Mesendoderm (in vitro differentiated cells): Measurements from ENCODE around the gene KLC3. TPM values are rescaled to one million over a fixed set of nuclear protein-coding genes. Genes with fewer than 3 reads are reported as not detected.
A peak's percentile ranks its signal among the peaks of the same experiment; 100 is the strongest.

ENCODE experiments used
- DNase-seq: peaks from one replicate; pipeline ENCODE4 v3.0.0; 2013
- H2AK5ac ChIP-seq: 2 replicates; pipeline ENCODE4 v1.6.1; 2013; ENCODE audit warnings: low read length, inconsistent platforms
- H2BK120ac ChIP-seq: 2 replicates; pipeline ENCODE4 v1.6.1; 2013; ENCODE audit warnings: low read depth, mild to moderate bottlenecking, low read length, moderate library complexity, mixed read lengths
- H2BK15ac ChIP-seq: replicated peaks from 2 replicates; pipeline ENCODE4 v1.6.1; 2013; ENCODE audit warnings: low read depth, mild to moderate bottlenecking, moderate library complexity
- H2BK5ac ChIP-seq: 2 replicates; pipeline ENCODE4 v1.6.1; 2013; ENCODE audit warnings: low read length, inconsistent platforms
- H3K18ac ChIP-seq: 2 replicates; pipeline ENCODE4 v1.6.1; 2013; ENCODE audit warnings: mild to moderate bottlenecking, low read length, mixed read lengths
- H3K23ac ChIP-seq: one replicate; pipeline ENCODE4 v1.6.1; 2013; ENCODE audit warnings: low read length
- H3K27ac ChIP-seq: 2 replicates; pipeline ENCODE4 v1.5.1; 2013; ENCODE audit warnings: low read depth, mild to moderate bottlenecking, inconsistent platforms, low read length, moderate library complexity
- H3K27me3 ChIP-seq: 2 replicates; pipeline ENCODE4 v1.6.1; 2013; ENCODE audit warnings: low read length, control low read depth, mild to moderate bottlenecking, inconsistent platforms; ENCODE audit not compliant: insufficient read depth, poor library complexity
- H3K36me3 ChIP-seq: 2 replicates; pipeline ENCODE4 v1.6.1; 2013; ENCODE audit warnings: low read length, inconsistent platforms; ENCODE audit not compliant: control insufficient read depth, insufficient read depth
- H3K4ac ChIP-seq: one replicate; pipeline ENCODE4 v1.6.1; 2013; ENCODE audit warnings: low read depth, mild to moderate bottlenecking, low read length, moderate library complexity
- H3K4me1 ChIP-seq: 2 replicates; pipeline ENCODE4 v1.6.1; 2013; ENCODE audit warnings: low read depth, low read length, inconsistent platforms; ENCODE audit not compliant: control insufficient read depth
- H3K4me2 ChIP-seq: 2 replicates; pipeline ENCODE4 v1.6.1; 2013; ENCODE audit warnings: low read length
- H3K4me3 ChIP-seq: 2 replicates; pipeline ENCODE4 v1.5.1; 2013; ENCODE audit warnings: mild to moderate bottlenecking, low read length
- H3K56ac ChIP-seq: one replicate; pipeline ENCODE4 v1.6.1; 2013; ENCODE audit warnings: low read length
- H3K79me1 ChIP-seq: 2 replicates; pipeline ENCODE4 v1.6.1; 2013; ENCODE audit warnings: low read length, inconsistent platforms
- H3K79me2 ChIP-seq: 2 replicates; pipeline ENCODE4 v1.6.1; 2013; ENCODE audit warnings: mild to moderate bottlenecking, low read length; ENCODE audit not compliant: control insufficient read depth, insufficient read depth
- H3K9ac ChIP-seq: 2 replicates; pipeline ENCODE4 v1.6.1; 2013; ENCODE audit warnings: low read length, inconsistent platforms
- H4K5ac ChIP-seq: one replicate; pipeline ENCODE4 v1.6.1; 2013; ENCODE audit warnings: low read length
- H4K8ac ChIP-seq: one replicate; pipeline ENCODE4 v1.6.1; 2013; ENCODE audit warnings: low read depth, mild to moderate bottlenecking, control low read depth, low read length, moderate library complexity
- WGBS: extraction: QIAGEN DNeasy Blood & Tissue Kit; methylation state at CpG from one replicate; pipeline ENCODE4 v1.1.7; 2013; ENCODE audit warnings: low lambda C conversion rate, missing lambda C conversion rate; ENCODE audit not compliant: insufficient coverage; ENCODE audit errors: extremely low coverage; 5-methylcytosine and 5-hydroxymethylcytosine counted together
- polyA plus RNA-seq, 2 experiments: library from polyadenylated mRNA; stranded (reverse); fragments of 200-250 nt; gene quantifications; one replicate each; pipeline ENCODE4 v1.2.3, GENCODE V29; 2013

Gene KLC3
- polyA plus RNA-seq (2013, experiment 1 of 2): 1.1 TPM
- 1.3 TPM for polyA plus RNA-seq (2013, experiment 2 of 2)

DNA sequence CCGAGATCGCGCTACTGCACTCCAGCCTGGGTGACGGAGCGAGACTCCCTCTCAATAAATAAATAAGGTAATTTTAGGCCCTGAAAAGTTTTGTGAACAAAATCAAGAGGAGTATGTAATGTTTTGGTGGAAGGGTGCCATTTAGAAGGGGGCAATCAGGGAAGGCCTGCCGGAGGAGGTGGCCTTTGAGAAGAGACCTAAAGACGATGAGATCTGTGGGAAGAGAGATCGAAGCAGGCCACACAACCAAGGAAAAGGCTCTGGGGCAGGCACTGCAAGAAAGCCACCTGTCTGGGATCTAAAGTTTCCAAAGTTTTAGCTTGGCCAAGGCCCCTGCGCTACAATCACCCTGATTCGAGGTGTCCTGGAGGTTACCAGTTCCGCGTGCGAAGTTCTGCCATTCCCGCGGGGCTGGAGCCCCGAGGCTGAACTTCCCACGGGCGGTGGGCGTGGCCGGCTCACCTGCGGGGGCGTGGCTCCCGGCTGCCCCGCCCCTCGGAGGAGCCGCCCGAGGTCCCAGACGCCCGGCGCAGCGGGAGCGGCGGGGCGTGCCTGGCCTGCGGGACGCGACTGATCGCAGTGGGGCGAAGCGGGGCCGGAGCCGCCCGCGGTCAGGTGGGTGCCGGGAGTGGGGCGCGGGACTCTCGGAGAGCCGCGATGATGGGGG is at the start of gene KLC3:
Gene KLC3, plus strand, starts transcription at position 519 of the 667 bp plus-strand sequence. CDS start 4,792 bp downstream, outside the sequence.
- no peak within 1 kb of the TSS for H2BK15ac ChIP-seq
- peak within 1 kb of the TSS; percentile 56 for H3K56ac ChIP-seq
- no peak within 1 kb of the TSS for H3K27ac ChIP-seq
- peak; percentile 43 for DNase-seq
- no peak within 1 kb of the TSS for H3K4ac ChIP-seq
- H3K4me2 ChIP-seq: peak within 1 kb of the TSS; percentile 36
- H3K79me1 ChIP-seq: no peaks in the 10 kb centered on the region
- no peak within 1 kb of the TSS for H3K23ac ChIP-seq
- no CpG with 5 or more reads among the region's 50 CpGs for WGBS
- H3K4me3 ChIP-seq: peak within 1 kb of the TSS; percentile 23
- no peak within 1 kb of the TSS for H2BK5ac ChIP-seq
- H3K27me3 ChIP-seq: no peaks in the 10 kb centered on the region
- H4K5ac ChIP-seq: no peak within 1 kb of the TSS
- H3K79me2 ChIP-seq: no peaks in the 10 kb centered on the region
- no peak within 1 kb of the TSS for H4K8ac ChIP-seq
- no peaks in the 10 kb centered on the region for H3K36me3 ChIP-seq
- H2AK5ac ChIP-seq: no peak within 1 kb of the TSS
- no peak within 1 kb of the TSS for H2BK120ac ChIP-seq
- H3K18ac ChIP-seq: no peak within 1 kb of the TSS
- H3K4me1 ChIP-seq: no peaks in the 10 kb centered on the region
- peak within 1 kb of the TSS; percentile 54 for H3K9ac ChIP-seq

DNA sequence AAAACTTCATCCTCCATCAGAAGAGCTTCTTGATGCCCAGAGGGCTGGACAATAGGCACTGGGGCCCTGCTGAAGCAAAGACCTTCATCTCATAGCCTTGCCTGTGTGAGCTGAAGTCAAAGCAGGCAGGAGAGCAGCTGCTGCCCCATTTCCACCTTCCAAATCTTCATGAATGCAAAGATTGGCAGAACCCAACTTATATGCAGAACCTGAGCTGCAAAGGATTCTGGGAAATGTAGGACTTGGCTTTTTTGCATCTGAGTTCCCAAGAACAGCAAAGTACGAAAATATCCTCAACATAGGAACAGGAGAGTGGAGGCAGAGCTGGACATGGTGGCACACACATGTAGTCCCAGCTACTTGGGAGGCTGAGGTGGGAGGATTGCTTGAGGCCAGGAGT is 48.7 kb upstream of the KLC3 start:
- no peak overlapping the region for H3K23ac ChIP-seq
- no peak overlapping the region for H4K5ac ChIP-seq
- no peak for DNase-seq
- no peak overlapping the region for H3K4me3 ChIP-seq
- H3K27ac ChIP-seq: no peak overlapping the region
- H3K4ac ChIP-seq: no peak overlapping the region
- no peak overlapping the region for H3K18ac ChIP-seq
- no peak overlapping the region for H2AK5ac ChIP-seq
- H2BK5ac ChIP-seq: no peak overlapping the region
- no peaks in the 10 kb centered on the region for H3K27me3 ChIP-seq
- H3K9ac ChIP-seq: no peak overlapping the region
- H3K79me1 ChIP-seq: no peaks in the 10 kb centered on the region
- H3K36me3 ChIP-seq: peaks cover 2% of the 10 kb centered on the region
- no peaks in the 10 kb centered on the region for H3K79me2 ChIP-seq
- no peaks in the 10 kb centered on the region for H3K4me1 ChIP-seq
- H2BK120ac ChIP-seq: no peak overlapping the region
- H2BK15ac ChIP-seq: no peak overlapping the region
- WGBS: no CpG with 5 or more reads among the region's 1 CpG
- no peak overlapping the region for H3K4me2 ChIP-seq
- no peak overlapping the region for H4K8ac ChIP-seq
- H3K56ac ChIP-seq: no peak overlapping the region

DNA sequence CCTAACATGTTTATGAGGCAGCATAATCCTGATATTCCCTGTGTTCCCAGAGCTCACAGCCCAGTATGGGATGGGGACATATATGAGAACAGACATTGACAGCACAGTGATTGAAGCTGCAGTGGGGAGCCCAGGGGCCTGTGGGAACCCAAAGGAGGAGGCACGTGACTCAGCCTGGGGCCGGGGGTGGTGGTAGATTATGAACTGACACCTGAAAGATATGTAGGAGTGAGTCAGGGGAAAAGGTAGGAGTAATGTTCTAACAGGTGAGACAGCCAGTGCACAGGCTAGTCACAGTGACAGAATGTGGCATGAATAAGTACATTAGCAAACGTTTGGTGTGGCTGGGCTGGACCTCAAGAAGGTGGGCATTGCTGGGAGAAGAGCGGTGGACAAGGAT is 46.9 kb upstream of the KLC3 start:
- H3K27ac ChIP-seq: no peak overlapping the region
- no peaks in the 10 kb centered on the region for H3K79me1 ChIP-seq
- no peak overlapping the region for H2BK15ac ChIP-seq
- no peak overlapping the region for H3K18ac ChIP-seq
- no peak overlapping the region for H4K8ac ChIP-seq
- H4K5ac ChIP-seq: no peak overlapping the region
- H3K79me2 ChIP-seq: no peaks in the 10 kb centered on the region
- peaks cover 2% of the 10 kb centered on the region for H3K36me3 ChIP-seq
- no peak overlapping the region for H3K56ac ChIP-seq
- no peak overlapping the region for H2BK5ac ChIP-seq
- H3K4ac ChIP-seq: no peak overlapping the region
- no CpG with 5 or more reads among the region's 4 CpGs for WGBS
- H2AK5ac ChIP-seq: no peak overlapping the region
- H3K4me2 ChIP-seq: no peak overlapping the region
- H3K9ac ChIP-seq: no peak overlapping the region
- no peaks in the 10 kb centered on the region for H3K27me3 ChIP-seq
- no peaks in the 10 kb centered on the region for H3K4me1 ChIP-seq
- no peak for DNase-seq
- no peak overlapping the region for H3K4me3 ChIP-seq
- H2BK120ac ChIP-seq: no peak overlapping the region
- no peak overlapping the region for H3K23ac ChIP-seq

DNA sequence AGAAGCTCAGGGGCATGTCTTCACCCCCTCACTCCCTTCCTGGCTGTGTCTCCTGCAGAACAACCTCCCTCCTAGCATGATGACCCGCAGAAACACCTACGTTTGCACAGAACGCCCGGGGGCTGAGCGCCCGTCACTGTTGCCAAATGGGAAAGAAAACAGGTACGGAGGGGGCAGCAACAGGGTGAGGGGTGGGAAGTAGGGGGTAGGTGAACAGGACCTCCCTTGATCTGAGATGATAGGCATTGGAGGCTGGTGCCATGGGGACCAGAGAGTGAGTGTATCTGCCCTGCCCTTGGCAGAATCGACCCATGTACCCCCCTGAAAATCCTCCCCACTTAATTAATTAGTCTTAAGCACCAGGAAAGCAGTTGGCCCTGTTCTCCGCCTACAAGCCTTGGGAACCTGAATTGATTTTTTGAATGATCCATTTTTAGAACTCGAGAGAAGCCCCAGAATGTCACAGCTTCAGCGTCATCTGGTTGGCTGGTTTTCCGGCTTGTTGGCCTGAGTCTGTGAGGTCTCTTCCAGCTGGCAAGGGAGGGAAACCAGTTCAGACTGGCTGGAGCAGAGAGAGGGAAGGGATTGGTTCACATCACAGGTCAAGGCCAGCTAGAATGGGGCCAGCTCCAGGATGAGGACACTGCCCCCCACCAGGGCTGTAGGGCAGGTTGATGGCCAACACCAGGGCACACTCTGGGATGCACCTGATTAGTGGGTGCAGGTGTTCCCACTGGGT is 46.1 kb upstream of the KLC3 start:
- no peak overlapping the region for H3K18ac ChIP-seq
- H3K4me1 ChIP-seq: no peaks in the 10 kb centered on the region
- no peak overlapping the region for H3K4me2 ChIP-seq
- H2AK5ac ChIP-seq: no peak overlapping the region
- H3K36me3 ChIP-seq: peaks cover 2% of the 10 kb centered on the region
- DNase-seq: no peak
- no peak overlapping the region for H2BK15ac ChIP-seq
- no CpG with 5 or more reads among the region's 12 CpGs for WGBS
- H2BK120ac ChIP-seq: no peak overlapping the region
- no peak overlapping the region for H3K9ac ChIP-seq
- H4K5ac ChIP-seq: no peak overlapping the region
- no peaks in the 10 kb centered on the region for H3K27me3 ChIP-seq
- H3K23ac ChIP-seq: no peak overlapping the region
- H4K8ac ChIP-seq: no peak overlapping the region
- no peak overlapping the region for H2BK5ac ChIP-seq
- no peak overlapping the region for H3K4me3 ChIP-seq
- H3K56ac ChIP-seq: no peak overlapping the region
- no peaks in the 10 kb centered on the region for H3K79me2 ChIP-seq
- no peaks in the 10 kb centered on the region for H3K79me1 ChIP-seq
- H3K4ac ChIP-seq: no peak overlapping the region
- H3K27ac ChIP-seq: no peak overlapping the region

DNA sequence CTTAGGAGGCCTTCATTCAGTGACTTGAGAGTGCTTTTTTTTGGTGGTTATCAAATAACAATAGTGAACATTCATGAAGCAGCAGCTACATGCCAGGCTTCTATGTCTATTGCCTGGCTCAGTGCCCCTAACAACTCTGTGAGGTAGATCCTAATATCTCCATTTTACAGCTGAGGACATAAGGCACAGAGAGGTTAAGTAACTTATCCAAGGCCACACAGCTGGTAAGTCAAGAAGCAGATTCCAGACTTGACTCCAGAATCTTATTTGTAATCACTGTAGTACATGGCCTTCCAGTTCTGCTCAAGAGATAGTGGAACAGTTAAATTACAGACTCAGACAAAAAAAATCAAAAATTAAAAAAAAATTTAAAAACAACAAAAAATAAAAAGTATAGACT is 44.7 kb upstream of the KLC3 start:
- Histone ChIP-seq H2BK15ac (no peak overlapping the region), H3K4ac (no peak overlapping the region), H3K56ac (no peak overlapping the region), H4K8ac (no peak overlapping the region), H3K27ac (no peak overlapping the region), H3K36me3 (peaks cover 2% of the 10 kb centered on the region), H3K79me2 (no peaks in the 10 kb centered on the region), H3K4me2 (no peak overlapping the region), H2AK5ac (no peak overlapping the region), H3K4me3 (no peak overlapping the region), H2BK120ac (no peak overlapping the region), H3K23ac (no peak overlapping the region), H4K5ac (no peak overlapping the region), H3K18ac (no peak overlapping the region), H3K79me1 (no peaks in the 10 kb centered on the region), H3K27me3 (no peaks in the 10 kb centered on the region), H2BK5ac (no peak overlapping the region), H3K4me1 (no peaks in the 10 kb centered on the region), H3K9ac (no peak overlapping the region)
- DNase-seq: no peak
